HEK293T (cell line): ENCODE data around the gene TTBK1.

Experiments
- ARNT ChIP-seq: fragments of 450-650 bp; IDR thresholded peaks from 2 replicates; pipeline ENCODE4 v1.6.1; 2017; ENCODE audit warnings: mild to moderate bottlenecking
- BHLHE40 ChIP-seq: fragments of 450-650 bp; IDR thresholded peaks from 2 replicates; pipeline ENCODE4 v1.6.1; 2016; ENCODE audit warnings: mild to moderate bottlenecking, moderate library complexity, borderline replicate concordance
- ELF4 ChIP-seq: fragments of 450-650 bp; IDR thresholded peaks from 2 replicates; pipeline ENCODE4 v1.6.1; 2017; ENCODE audit warnings: antibody characterized with exemption
- FOXA1 ChIP-seq: fragments of 450-650 bp; IDR thresholded peaks from 2 replicates; pipeline ENCODE4 v1.6.1; 2016; ENCODE audit warnings: mild to moderate bottlenecking
- FOXK2 ChIP-seq: fragments of 450-650 bp; IDR thresholded peaks from 2 replicates; pipeline ENCODE4 v1.6.1; 2016; ENCODE audit warnings: mild to moderate bottlenecking
- FOXM1 ChIP-seq: fragments of 450-650 bp; IDR thresholded peaks from 2 replicates; pipeline ENCODE4 v1.6.1; 2017; ENCODE audit warnings: mild to moderate bottlenecking, borderline replicate concordance
- HDGF ChIP-seq: fragments of 450-650 bp; IDR thresholded peaks from 2 replicates; pipeline ENCODE4 v1.6.1; 2017; ENCODE audit warnings: antibody characterized with exemption, borderline replicate concordance
- L3MBTL2 ChIP-seq: fragments of 450-650 bp; conservative IDR thresholded peaks from 2 replicates; pipeline ENCODE4 v1.6.1; 2016; ENCODE audit warnings: mild to moderate bottlenecking
- LEF1 ChIP-seq: fragments of 450-650 bp; IDR thresholded peaks from 2 replicates; pipeline ENCODE4 v1.6.1; 2017; ENCODE audit warnings: mild to moderate bottlenecking, borderline replicate concordance
- NFRKB ChIP-seq: fragments of 450-650 bp; IDR thresholded peaks from 2 replicates; pipeline ENCODE4 v1.6.1; 2016; ENCODE audit warnings: mild to moderate bottlenecking, moderate library complexity
- SP1 ChIP-seq: fragments of 450-650 bp; IDR thresholded peaks from 2 replicates; pipeline ENCODE4 v1.6.1; 2017
- SUZ12 ChIP-seq: fragments of 450-650 bp; IDR thresholded peaks from 2 replicates; pipeline ENCODE4 v1.6.1; 2016; ENCODE audit warnings: mild to moderate bottlenecking
- TARDBP ChIP-seq: fragments of 450-650 bp; IDR thresholded peaks from 2 replicates; pipeline ENCODE4 v1.6.1; 2016
- ZNF384 ChIP-seq: fragments of 450-650 bp; IDR thresholded peaks from 2 replicates; pipeline ENCODE4 v1.6.1; 2016

GRCh38 chr6:43280234-43280633, 37.0 kb downstream of the TTBK1 start:
- TF ChIP-seq FOXA1: no peak
- no peak for TF ChIP-seq FOXM1
- no peak for TF ChIP-seq SUZ12
- TF ChIP-seq SP1: no peak
- TF ChIP-seq TARDBP: no peak
- no peak for TF ChIP-seq BHLHE40
- no peak for TF ChIP-seq ELF4
- no peak for TF ChIP-seq HDGF
- TF ChIP-seq LEF1: no peak
- TF ChIP-seq ZNF384: no peak
- no peak for TF ChIP-seq FOXK2
- TF ChIP-seq ARNT: no peak
- TF ChIP-seq NFRKB: no peak
- TF ChIP-seq L3MBTL2: no peak
